Measurements from ENCODE around the gene MR1. TPM values are rescaled to one million over a fixed set of nuclear protein-coding genes. Genes with fewer than 3 reads are reported as not detected.

Gene MR1
- total RNA-seq, 1 experiment from 2014 or later = 6.6 TPM

- Histone ChIP-seq H4K20me1 (ENCODE audit: insufficient read depth) (no peaks in the 10 kb centered on the region), H3K9ac (ENCODE audit: low read length) (no peak overlapping the region), H3K9me2 (ENCODE audit: insufficient read depth) (no peaks in the 10 kb centered on the region), H3K27me3 (ENCODE audit: insufficient read depth, low read length) (no peaks in the 10 kb centered on the region), H2AFZ (ENCODE audit: low read depth, low read length, poor library complexity, severe bottlenecking) (no peak overlapping the region), H3K27ac (ENCODE audit: low read depth, low read length) (no peak overlapping the region), H3K36me3 (ENCODE audit: control insufficient read depth in 1 of 2, insufficient read depth in 2 of 2, low read length in 2 of 2) (no peaks in the 10 kb centered on the region), H3K4me2 (ENCODE audit: low read length) (no peak overlapping the region), H3K79me2 (ENCODE audit: insufficient read depth, low read length) (no peaks in the 10 kb centered on the region), H3K4me1 (ENCODE audit: control insufficient read depth in 1 of 2, insufficient read depth in 2 of 2, low read length in 2 of 2) (peaks cover 11 to 29% of the 10 kb centered on the region in 2 experiments), H3K4me3 (replicated peaks in 1 of 2; ENCODE audit: low read depth in 1 of 2, low read length in 2 of 2) (no peak overlapping the region), H3K9me3 (ENCODE audit: control insufficient read depth in 1 of 2, insufficient read depth in 1 of 2, low read depth in 1 of 2, low read length in 2 of 2) (no peaks in the 10 kb centered on the region)
- POLR2A ChIA-PET = no interaction called here
- BruUV-seq (replicated peaks) = no TSS peak
- RAD21 ChIA-PET (ENCODE audit: low non-redundant PET in 1 of 2, low total read pairs in 2 of 2, uncharacterized antibody in 2 of 2, unreplicated experiment in 2 of 2) = no interaction called here
- no peak for TF ChIP-seq EGR1 (IDR thresholded peaks at IDR 0.05; ENCODE audit: low read depth)
- no peak for TF ChIP-seq SIN3A (IDR thresholded peaks at IDR 0.05; ENCODE audit: low read depth)
- no peak for ATAC-seq
- intact Hi-C loops (cut with micrococcal nuclease) = no loop called here
- no peak for DNase-seq (ENCODE audit: low read depth, low spot score)
- CTCF ChIA-PET = interaction anchor here (1.2 to 1.3 kb wide), 2 partner anchors 56 to 63 kb away, joined by 5 to 6 read pairs; no protein-coding TSS in a partner anchor
These were observed 45.6 kb downstream of the MR1 start for GRCh38 chr1:181079382-181079781.

GRCh38 chr1:181079920-181080319 is 46.1 kb downstream of the MR1 start:
- no peaks in the 10 kb centered on the region for H3K9me2 ChIP-seq (ENCODE audit: insufficient read depth)
- H2AFZ ChIP-seq (ENCODE audit: low read depth, low read length, poor library complexity, severe bottlenecking) = no peak overlapping the region
- H3K4me2 ChIP-seq (ENCODE audit: low read length) = no peak overlapping the region
- no peaks in the 10 kb centered on the region for H3K79me2 ChIP-seq (ENCODE audit: insufficient read depth, low read length)
- POLR2A ChIA-PET = no interaction called here
- TF ChIP-seq SIN3A (IDR thresholded peaks at IDR 0.05; ENCODE audit: low read depth) = no peak
- no peak for TF ChIP-seq SP1 (IDR thresholded peaks at IDR 0.05; ENCODE audit: low read depth)
- TF ChIP-seq MAX (IDR thresholded peaks at IDR 0.05) = no peak
- TF ChIP-seq CTCF (IDR thresholded peaks at IDR 0.05 in 2 of 3, conservative IDR thresholded peaks at IDR 0.05 in 1 of 3; ENCODE audit: borderline replicate concordance in 1 of 3, insufficient read depth in 1 of 3, low read depth in 2 of 3, low read length in 2 of 3) = no peak
- TF ChIP-seq ZNF274 (IDR thresholded peaks at IDR 0.05; ENCODE audit: low read depth, low read length) = no peak
- TF ChIP-seq CEBPB (IDR thresholded peaks at IDR 0.05; ENCODE audit: low read depth) = no peak
- no peak for TF ChIP-seq POLR2A (IDR thresholded peaks at IDR 0.05; ENCODE audit: borderline replicate concordance, extremely low read depth, insufficient read depth, insufficient read length)
- TF ChIP-seq EGR1 (IDR thresholded peaks at IDR 0.05; ENCODE audit: low read depth) = no peak
- TF ChIP-seq ATF3 (IDR thresholded peaks at IDR 0.05) = no peak
- H3K4me3 ChIP-seq (replicated peaks in 1 of 2; ENCODE audit: low read depth in 1 of 2, low read length in 2 of 2) = no peak overlapping the region
- H4K20me1 ChIP-seq (ENCODE audit: insufficient read depth) = no peaks in the 10 kb centered on the region
- H3K9ac ChIP-seq (ENCODE audit: low read length) = no peak overlapping the region
- no peaks in the 10 kb centered on the region for H3K36me3 ChIP-seq (ENCODE audit: control insufficient read depth in 1 of 2, insufficient read depth in 2 of 2, low read length in 2 of 2)
- no peaks in the 10 kb centered on the region for H3K9me3 ChIP-seq (ENCODE audit: control insufficient read depth in 1 of 2, insufficient read depth in 1 of 2, low read depth in 1 of 2, low read length in 2 of 2)
- no peaks in the 10 kb centered on the region for H3K27me3 ChIP-seq (ENCODE audit: insufficient read depth, low read length)
- H3K27ac ChIP-seq (ENCODE audit: low read depth, low read length) = no peak overlapping the region
- BruUV-seq (replicated peaks) = no TSS peak
- intact Hi-C loops (cut with micrococcal nuclease) = loop anchor here (5.0 kb wide), 1 partner anchor 43 kb away; no protein-coding TSS in a partner anchor
- ATAC-seq (no peak), DNase-seq (ENCODE audit: low read depth, low spot score) (no peak)
- peaks cover 10 to 32% of the 10 kb centered on the region in 2 experiments for H3K4me1 ChIP-seq (ENCODE audit: control insufficient read depth in 1 of 2, insufficient read depth in 2 of 2, low read length in 2 of 2)
- CTCF ChIA-PET = interaction anchor here (1.2 to 1.3 kb wide), 2 partner anchors 56 to 63 kb away, joined by 5 to 6 read pairs; no protein-coding TSS in a partner anchor
- RAD21 ChIA-PET (ENCODE audit: low non-redundant PET in 1 of 2, low total read pairs in 2 of 2, uncharacterized antibody in 2 of 2, unreplicated experiment in 2 of 2) = interaction anchor here in 1 of 2 experiments (0.5 kb wide), 1 partner anchor 57 kb away, joined by 3 read pairs; no protein-coding TSS in a partner anchor

Data from HCT116 (cell line).